ENCODE measurements around the gene PIEZO2.
A peak's percentile ranks its signal among the peaks of the same experiment; 100 is the strongest.

Gene PIEZO2

DNA sequence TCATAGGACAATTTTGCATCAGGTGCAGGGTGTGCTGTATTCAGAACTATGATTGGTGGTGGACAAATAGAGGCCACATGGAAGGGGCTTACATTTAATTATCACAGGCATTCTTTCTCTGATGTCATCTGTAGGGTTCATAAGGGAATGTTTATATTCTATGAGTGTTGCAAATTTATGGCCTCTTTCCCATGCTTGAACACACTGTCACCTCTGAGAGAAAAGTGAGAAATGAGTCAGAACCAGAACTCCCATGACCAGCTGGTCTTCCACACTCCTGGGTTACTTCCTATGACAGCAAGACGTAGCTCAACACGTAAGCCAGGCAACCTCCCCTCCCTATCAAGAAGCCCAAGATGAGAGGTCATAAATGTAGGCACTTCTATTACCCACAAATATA lies 310.8 kb downstream of the PIEZO2 start:
- DNase-seq: no peak

DNA sequence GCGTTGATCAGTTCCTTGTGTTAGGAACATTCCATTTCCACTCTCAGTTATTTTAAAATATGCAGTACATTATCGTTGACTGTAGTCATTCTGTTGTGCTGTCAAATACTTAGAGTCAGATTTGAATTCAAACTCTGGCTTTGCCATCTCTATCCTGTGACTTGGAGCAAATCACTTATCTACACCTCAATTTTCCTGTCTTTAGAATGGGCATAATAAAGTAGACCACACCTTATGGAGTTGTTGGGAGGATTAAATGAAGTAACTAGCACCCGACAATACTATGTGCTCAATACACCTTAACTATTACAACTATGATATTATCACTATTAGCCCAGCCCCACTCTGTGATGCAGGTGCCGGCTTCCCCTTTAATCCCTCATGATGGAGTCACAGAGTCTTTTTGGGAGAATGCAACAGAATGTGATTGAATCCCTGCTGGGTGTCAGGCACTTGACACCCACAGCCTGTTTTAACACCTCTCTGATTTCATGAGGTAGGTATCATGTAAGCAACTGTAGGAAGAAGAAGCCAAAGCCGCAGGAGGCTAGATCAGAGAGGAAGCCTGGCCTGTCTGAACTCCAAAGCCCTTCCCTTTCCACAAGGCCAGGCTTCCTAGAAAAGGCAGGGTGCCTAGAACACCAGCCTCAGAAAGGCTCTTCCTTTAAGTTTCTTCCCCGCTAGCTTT lies 315.1 kb downstream of the PIEZO2 start:
- DNase-seq: no peak

DNA sequence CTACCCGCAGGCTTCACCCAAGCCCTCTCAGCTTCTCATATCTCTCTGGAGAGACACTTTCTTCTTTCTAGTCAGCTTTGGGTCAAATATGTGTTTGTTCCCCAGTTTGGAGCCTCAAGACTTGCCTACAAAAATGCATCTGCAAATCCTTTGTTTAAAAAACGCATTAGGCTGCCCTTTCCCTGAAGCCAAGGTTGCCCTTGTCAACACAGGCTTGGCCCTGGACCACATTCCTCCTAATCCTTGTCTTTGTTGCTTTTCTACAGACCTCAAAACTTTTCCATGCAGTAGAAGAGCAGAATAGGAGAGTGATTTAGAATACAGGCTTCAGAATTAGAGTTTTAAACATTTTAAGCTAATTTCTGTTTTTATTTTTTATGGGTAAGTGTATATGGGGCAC lies 315.7 kb downstream of the PIEZO2 start:
- DNase-seq: no peak

DNA sequence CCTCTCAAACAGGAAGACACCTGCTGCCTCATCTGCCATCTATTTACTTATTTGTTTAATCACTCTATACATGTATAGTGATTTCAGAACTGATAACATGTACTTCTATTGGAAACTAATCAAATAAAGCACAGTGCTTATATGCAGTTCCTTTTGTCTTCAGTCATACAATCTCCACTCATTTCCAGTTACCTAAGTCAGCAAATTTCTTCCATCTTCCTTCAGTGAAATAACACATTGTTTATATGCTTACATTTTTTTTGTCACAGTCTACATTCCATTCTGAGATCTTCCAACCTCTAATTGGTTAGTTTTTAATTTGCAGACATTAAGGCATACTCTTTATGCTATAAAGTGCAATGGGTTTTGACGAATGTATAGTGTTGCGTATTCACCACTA lies 323.0 kb downstream of the PIEZO2 start:
- DNase-seq: no peak

DNA sequence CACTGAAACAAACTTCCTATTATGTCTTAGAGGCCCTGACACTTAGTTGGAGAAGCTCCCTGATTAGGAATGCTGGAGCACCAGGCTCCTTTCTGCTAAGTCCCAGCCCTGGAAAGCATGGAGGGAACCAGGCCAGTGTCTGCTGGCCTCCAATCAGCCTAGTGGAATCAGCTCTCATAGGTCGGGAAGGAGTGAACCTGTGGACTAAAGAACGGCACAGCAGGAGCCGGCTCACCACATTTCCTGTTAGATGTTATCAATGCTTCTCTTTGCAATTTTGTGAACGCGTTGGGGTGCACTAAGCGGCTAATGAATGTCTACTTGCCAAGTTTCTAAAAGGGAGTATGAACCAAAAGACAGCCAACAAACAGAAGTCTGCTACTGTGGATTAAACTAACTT lies 326.9 kb downstream of the PIEZO2 start:
- no peak for DNase-seq

DNA sequence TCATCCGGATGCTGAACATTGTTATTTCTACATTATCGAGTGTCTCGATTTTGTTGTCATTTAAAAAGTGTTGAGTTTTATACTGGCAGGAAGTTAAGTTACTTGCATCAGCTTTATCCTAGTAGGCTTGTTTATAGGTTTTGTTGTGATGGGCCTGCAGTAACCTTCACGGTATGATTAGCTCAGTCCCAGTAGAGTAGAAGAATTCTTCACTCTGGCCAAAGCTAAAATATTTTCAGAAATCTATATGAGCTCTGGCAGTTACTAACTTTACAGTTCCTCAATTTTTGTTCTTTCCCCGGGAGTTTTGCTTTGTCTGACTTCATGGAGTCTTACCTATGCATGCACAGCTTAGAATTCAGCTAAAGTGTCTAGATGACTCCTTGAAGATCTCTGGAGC lies 328.7 kb downstream of the PIEZO2 start:
- no peak for DNase-seq

DNA sequence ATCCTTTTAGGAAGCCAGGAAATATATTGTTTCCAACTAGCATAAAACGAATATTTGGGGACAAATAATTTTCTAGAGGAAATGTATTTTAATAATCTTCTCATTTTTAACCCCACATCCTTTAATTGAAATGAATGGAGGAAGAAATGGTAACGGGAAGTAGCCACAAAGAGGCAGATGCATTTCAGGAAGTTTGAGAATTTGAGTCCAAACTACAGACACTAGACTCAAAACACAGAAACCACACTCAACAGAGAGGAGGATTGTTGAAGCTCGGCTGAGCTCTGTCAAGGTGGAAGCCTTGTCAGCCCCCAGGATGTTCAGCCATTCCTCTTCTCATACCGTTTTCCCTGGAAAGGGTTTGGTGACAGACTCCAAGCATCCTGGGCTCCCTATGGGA lies 335.0 kb downstream of the PIEZO2 start:
- DNase-seq: no peak

DNA sequence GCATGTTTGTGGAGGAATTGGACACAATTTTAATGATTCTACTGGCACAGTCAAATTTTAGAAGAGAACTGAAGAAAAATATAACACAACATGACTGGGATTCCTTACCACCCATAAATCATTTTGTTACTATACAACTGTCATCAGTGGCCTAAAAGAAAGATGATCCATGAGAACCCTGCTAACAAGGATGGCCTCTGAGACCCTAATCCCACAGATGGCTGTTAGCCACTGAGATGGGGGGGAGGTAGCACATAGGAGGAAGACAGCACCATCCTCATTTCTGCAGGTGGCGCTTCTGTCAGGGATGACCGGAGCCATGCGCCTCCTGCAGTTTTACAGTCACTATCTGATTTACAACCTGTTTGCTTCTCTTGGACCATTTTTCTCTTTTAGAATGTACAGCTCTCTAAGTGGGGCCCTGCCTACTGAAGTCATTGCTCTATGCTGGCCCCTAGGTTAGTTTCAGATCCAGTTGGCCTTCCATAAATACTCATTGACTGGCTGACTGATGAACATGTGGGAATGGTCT lies 343.7 kb downstream of the PIEZO2 start:
- DNase-seq: no peak

DNA sequence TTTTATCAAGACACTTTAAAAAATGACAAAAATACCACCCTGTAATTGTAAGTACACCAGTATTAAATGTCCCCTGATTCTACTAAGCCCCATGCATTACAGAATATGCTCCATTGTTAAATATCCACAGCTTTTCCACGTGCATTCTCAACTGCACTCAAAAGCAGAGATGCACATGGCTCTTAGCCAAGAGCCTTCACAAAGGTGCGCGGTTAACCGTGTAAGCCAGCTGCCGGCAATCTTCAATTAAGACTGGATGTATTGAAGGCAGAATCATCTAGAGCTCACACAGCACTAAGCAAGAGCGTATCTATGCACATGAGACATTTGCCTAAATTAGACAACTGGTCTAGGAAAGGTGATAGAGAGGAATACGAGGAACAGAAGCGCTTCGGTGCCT lies 345.2 kb downstream of the PIEZO2 start:
- DNase-seq: no peak

DNA sequence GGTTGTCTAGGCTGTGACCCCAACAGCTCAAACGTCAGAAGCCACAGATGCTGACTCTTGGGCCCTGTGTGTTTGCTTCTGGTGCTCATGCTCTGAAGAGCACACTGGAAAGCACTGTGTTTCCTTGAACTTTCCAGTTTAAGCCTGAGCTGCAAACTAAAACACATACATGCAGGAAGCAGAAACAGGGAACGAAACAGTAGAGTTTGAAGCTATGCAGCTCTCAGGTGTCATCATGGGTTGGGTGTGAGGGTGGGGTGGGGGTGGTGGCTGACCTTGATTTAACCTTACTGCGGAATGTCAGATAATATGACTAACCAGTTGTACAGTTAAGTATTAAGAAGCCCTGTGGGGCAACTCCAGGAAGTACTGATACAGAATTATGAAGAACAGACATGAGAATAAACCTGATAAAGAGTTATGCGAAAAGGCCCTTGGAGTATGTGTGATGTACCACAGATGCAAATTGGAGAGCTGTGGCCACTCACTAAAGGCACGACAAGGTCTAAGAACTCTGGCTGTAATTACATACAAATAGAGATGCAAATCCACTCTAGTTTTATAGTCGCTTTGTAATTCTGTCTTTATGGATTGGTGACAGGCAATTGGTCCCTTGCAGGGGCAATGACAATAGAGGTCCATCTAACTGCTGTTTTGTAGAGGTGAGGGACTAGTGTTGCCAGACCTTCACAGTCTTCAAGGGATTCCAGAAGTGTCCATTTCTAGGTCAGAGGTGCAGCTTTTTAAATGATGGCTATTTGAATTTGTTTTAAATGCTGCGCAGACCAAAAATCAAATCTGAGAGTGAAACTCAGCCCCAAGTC lies 350.4 kb downstream of the PIEZO2 start:
- DNase-seq: no peak

DNA sequence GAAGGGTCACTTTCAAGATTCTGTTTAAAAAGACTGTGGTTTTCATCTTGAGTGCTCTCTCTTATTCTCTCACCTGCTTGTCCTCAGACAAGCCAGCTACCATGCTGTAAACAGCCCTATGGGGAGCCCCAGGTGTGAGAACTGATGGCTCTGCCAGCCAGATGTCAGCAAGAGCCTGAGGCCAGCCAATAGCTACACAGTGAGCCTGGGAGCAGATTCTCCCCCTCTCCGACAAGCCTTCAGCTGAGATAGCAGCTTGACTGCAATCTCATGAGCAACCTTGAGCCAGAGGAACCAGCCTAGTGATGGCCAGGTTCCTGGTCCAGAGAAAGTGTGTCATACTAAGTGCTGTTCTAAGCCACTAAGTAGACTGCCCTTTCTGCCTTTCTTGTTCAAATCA lies 351.5 kb downstream of the PIEZO2 start:
- no peak for DNase-seq

DNA sequence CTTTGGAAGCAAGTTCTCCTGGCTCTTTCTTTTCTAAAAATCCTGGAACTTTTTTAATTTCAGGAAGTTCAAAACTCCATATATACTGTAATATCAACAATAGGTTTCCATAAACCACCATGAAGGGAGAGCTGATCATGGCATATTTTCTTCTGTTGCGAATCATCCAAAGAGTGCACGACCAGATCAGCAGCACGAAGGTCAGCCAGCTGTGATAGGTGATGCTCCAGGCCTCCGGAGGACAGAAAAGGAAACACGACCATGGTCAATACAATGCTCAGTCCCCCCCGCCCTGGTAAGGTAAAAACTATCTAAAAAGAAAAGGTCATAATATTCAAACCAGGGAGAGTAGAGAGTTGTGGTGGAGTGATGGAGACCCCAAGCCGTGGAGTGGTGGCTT lies 354.6 kb downstream of the PIEZO2 start:
- no peak for DNase-seq

DNA sequence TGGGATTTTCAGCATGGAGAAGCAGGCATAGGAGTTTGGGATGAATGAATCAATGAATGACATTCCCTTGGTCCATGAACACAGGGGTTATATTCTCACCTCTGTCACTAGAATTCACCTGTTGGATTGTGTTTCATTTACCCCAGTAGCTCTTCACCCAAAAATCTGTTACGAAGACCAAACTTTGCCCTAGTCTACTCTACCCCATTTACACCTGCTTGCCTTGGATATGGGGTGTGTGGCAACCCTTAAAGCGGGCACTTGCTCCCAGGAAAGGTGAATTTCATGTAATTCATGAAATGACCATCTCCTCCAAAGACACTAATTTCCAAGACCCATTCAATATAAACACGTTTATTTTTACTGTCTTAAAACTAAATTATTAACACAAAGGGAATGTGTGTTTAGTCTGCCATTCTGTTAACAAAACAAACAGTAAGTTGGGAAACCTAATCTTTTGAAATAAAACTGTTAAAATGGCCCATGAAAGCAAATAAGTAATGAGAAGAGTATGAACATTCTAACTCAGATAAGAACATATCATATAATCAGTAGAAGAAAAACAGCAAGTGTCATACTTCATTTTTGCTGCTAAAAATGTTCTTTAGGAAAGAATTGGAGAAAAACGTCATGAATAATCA lies 355.5 kb downstream of the PIEZO2 start:
- DNase-seq: no peak

DNA sequence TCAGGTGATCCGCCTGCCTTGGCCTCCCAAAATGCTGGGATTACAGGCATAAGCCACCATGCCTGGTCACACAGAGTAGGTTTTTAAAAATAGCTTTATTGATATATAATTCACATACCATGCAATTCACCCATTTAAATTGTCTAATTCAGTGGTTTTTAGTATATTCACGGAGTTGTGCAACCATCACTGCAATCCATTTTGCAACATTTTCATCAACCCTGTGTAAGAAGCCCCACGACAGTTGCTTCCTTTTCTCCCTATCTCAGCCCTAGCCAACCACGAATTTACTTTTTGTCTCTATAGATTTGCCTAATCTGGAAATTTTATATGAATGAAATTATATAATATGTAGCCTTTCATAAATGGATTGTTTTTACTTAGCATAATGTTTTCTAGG lies 357.2 kb downstream of the PIEZO2 start:
- DNase-seq: no peak

DNA sequence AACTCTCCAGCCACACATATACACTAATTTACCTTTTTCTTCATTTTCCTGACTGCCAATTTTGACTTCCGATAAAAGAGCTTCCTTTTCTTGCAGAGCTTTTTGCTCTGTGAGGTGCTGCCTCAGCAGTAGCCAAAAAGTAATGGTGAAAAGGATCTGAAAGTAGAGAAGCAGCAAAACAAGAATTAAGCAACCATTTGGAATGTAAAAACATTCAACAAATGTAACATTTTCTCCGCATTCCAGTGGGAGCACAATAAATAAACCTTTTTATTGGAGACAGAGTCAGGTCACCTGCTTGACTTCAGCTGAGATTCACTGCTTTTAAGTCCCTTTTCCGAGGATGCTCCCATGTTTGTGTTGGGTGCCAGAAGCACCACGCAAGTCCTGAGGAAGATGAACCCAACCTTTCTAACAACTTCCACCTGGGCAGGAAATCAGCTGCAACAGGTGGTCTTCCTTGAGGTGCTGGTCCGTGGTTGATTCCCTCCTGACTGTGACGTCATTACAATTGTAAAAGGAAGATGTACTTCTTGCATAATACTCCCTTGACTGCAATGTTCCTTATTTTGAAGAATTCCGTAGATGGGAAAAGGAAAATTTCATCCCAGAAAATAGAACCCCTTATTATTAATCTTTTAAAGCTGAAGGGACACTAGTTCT lies 358.1 kb downstream of the PIEZO2 start:
- DNase-seq: no peak

DNA sequence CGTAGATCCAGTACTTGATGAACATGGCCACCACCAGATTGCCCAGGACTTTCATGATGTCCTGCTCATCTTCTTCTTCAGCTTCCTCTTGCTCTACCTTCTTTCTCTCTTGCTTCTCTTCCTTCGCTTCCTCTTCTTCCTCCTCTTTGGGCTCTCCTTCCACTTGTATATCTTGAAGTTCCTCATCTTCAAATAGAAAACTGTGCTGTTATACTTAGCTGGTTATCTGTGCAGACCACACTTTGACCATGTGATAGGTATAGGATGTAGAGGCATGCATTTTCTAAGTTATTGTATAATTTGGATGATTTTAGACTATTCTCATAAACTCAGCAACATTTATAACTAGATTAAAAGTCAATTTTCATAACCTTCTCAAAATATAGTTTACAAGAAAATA lies 360.2 kb downstream of the PIEZO2 start:
- no peak for DNase-seq

DNA sequence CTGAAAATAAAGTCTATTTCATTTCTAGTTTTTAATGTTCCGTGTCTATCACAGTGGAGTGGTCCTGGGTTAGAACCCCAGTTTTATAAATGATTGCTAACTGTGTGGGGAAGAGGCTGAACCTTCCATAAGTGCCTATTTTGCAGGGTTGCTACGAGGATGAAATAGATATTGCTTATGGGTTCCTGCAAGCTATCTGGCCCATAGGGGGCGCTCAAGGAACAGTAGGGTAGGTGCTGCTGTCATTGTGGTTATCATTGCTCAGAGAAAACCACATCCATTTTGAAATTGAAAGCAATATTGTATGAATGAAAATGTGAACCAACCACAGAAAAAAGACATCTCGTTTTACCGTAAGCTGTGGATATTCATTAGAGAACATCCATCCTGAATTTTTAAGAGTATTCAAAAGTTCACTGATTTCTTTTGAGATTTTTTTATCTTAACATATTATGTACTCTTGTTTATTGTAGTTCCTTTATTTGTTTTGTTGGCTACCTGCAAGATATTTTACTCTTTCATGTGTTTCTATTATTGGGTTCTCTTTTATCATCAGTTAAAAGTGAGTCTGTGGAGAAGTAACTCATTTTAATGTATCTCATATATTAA lies 362.0 kb downstream of the PIEZO2 start:
- DNase-seq: peak; percentile 23

DNA sequence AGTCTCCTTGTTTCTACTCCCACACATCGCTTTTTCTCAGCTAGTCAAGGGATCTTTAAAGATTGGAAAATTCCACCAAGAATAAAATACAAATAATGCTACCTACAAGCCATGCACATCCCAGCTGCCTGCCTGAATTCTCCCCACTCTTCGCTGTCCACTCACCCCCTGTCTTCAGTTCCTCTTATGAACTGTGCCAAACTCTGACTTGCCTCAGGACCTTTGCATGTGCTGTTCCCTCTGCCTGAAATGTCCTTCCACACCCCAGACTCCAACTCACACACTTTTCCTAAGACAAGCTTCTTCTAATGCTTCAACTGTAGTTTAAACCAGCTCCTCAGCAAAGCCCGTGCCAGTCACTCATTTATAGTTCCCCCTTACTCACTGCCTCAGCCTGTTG lies 363.6 kb downstream of the PIEZO2 start:
- DNase-seq: no peak

DNA sequence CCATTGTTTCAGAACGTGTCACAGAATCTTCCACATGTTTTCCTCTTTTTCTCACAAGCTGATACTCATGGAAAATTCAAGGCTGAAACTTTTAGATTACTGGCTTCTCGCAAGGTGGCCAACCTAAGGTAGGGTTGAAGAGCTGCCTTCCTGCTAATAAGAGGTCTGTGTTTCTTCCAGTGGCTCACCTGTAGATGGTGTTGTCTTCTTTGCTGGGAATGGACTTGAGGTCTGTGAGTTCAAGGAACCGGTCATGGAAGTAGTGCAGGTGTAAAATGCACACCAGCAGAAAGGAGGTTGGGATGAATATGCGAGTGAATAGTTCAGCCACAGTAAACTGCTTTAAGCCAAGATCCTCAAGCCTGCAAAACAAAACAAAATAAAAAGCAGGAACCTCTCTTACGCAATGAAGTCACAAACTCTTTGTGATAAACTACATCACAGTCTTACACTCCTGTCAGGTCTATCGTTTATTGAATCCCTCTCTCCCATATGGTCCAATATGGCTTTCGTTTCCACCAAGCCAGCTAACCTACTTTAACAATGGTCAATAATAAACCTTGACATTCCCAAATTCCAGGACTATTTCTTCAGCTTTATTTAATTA lies 364.7 kb downstream of the PIEZO2 start:
- DNase-seq: no peak

DNA sequence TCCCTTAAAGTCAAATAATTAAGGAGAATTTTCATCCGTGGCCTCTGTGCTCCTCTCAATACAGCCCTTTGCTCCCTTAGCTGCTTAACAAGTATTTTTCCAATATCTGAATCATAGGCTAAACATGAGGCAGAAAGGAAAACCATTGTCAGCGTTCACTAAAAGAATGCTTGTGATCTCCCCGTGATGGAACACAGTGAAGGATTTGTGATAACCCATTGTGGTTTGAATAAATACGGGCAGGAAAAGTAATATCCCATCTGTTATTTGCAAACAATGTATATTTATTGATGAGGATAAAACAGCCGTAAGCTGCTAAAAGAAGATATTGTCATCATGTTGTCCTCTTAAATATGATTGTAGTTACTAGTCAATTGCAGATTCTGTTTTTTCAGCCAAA lies 365.4 kb downstream of the PIEZO2 start:
- no peak for DNase-seq

DNA sequence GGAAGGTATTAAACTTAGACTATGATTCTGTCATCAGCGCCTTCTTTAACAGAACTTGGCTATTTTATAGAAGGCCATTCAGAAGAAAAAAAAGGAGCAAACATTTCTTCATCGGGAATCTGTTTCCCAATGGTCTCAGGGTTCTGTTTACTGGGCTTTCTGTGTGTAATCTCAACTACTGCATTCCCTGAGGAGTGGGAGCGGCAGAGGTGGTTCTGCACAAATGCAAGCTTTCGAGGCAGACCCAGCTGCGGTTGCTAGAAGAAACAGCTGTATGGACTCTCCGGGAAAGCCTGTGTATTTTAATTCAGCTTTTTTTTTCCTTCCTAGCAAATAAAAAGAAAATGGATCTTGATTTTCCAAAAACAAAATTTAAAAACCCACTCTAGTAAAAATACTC lies 372.9 kb downstream of the PIEZO2 start:
- no peak for DNase-seq

DNA sequence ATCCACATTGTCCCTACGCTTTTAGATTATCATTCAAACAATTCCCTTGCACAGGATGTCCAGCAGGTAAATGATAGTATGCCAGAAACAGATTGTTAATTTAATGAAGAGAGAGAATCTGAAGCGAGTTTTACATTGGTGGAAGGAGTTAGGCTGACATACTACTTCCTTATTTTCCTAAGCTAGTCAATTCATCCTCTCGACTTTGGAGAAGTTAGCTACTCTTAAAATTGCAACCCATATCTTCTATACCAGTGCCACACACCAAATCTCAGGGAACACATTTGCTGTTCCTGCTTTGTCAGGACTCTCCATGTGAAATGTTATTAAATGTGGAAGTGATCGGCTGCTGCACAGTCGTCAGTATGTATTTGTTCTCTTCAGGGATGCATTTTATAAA lies 374.3 kb downstream of the PIEZO2 start:
- no peak for DNase-seq
